Endothelial cell of umbilical vein (primary cell): ENCODE results near the gene PPP1R2C.

Experiments used
- EZH2 ChIP-seq: IDR thresholded peaks from 2 replicates; pipeline ENCODE4 v1.6.1; 2012; ENCODE audit warnings: borderline replicate concordance, low read depth, mild to moderate bottlenecking, moderate library complexity, low read length, inconsistent platforms; ENCODE audit not compliant: severe bottlenecking
- FOS ChIP-seq: IDR thresholded peaks from 2 replicates; pipeline ENCODE4 v1.6.1; 2011; ENCODE audit warnings: mild to moderate bottlenecking, low read length, moderate library complexity, borderline replicate concordance; ENCODE audit not compliant: insufficient read depth
- JUN ChIP-seq: IDR thresholded peaks from 2 replicates; pipeline ENCODE4 v1.6.1; 2011; ENCODE audit warnings: borderline replicate concordance, low read depth; ENCODE audit not compliant: insufficient read length, insufficient read depth
- MAX ChIP-seq: IDR thresholded peaks from 2 replicates; pipeline ENCODE4 v1.6.1; 2011; ENCODE audit not compliant: insufficient read depth, insufficient read length
- MYC ChIP-seq: IDR thresholded peaks from one replicate; pipeline ENCODE4 v1.6.1; 2011; ENCODE audit warnings: mild to moderate bottlenecking, low read depth, low read length
- POLR2A ChIP-seq: IDR thresholded peaks from 2 replicates; pipeline ENCODE4 v1.6.1; 2012; ENCODE audit warnings: low read depth, mild to moderate bottlenecking, control low read depth, low read length
- POLR2AphosphoS5 ChIP-seq: IDR thresholded peaks from 2 replicates; pipeline ENCODE4 v1.6.1; 2012; ENCODE audit warnings: low read depth, mild to moderate bottlenecking, control low read depth, low read length, moderate library complexity; ENCODE audit not compliant: insufficient read depth
- TF ChIP-seq, protein P1 (sequence below), 2 donors: IDR thresholded peaks; 1 replicate in 1 of 2; 2 replicates in 1 of 2; pipeline ENCODE4 v1.5.1; 2011; ENCODE audit warnings: low read length in 2 of 2, mild to moderate bottlenecking in 2 of 2, moderate library complexity in 2 of 2, control low read depth in 1 of 2, inconsistent platforms in 1 of 2, low read depth in 1 of 2; ENCODE audit not compliant: insufficient read depth in 1 of 2; ENCODE audit errors: extremely low read depth in 1 of 2

DNA sequence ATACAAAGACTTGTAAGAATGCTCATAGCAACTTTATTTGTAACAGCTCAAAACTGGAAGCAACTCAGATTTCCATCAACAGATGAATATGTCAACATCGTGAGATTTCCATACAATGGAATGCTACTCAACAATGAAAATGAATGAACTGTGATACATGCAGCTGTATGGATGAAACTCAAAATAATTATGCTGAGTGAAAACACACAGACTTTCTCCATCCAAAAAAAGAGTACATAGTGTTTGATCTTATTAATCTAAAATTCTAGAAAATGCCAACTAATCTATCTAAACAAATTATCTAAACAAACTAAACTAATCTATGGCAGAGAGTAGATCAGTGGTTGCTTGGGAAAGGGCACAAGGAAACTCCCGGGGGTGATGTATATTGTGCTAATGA is 42.7 kb downstream of the PPP1R2C start:
- TF ChIP-seq, protein P1, sequence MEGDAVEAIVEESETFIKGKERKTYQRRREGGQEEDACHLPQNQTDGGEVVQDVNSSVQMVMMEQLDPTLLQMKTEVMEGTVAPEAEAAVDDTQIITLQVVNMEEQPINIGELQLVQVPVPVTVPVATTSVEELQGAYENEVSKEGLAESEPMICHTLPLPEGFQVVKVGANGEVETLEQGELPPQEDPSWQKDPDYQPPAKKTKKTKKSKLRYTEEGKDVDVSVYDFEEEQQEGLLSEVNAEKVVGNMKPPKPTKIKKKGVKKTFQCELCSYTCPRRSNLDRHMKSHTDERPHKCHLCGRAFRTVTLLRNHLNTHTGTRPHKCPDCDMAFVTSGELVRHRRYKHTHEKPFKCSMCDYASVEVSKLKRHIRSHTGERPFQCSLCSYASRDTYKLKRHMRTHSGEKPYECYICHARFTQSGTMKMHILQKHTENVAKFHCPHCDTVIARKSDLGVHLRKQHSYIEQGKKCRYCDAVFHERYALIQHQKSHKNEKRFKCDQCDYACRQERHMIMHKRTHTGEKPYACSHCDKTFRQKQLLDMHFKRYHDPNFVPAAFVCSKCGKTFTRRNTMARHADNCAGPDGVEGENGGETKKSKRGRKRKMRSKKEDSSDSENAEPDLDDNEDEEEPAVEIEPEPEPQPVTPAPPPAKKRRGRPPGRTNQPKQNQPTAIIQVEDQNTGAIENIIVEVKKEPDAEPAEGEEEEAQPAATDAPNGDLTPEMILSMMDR (IDR thresholded peaks at IDR 0.05; ENCODE audit: extremely low read depth in 1 of 2, insufficient read depth in 1 of 2, low read depth in 1 of 2, low read length in 2 of 2): no peak
- TF ChIP-seq POLR2A (no peak), POLR2AphosphoS5 (no peak), JUN (no peak), EZH2 (no peak), MAX (no peak), FOS (no peak), MYC (no peak)
